GM12878 (cell line): ENCODE results near the gene PLA2G4A. TPM values are rescaled to one million over a fixed set of nuclear protein-coding genes. Genes with fewer than 3 reads are reported as not detected.

Source experiments
- ATF7 ChIP-seq: fragments of 450-650 bp; IDR thresholded peaks from 2 replicates; pipeline ENCODE4 v1.6.1; 2016; ENCODE audit warnings: low read depth, mild to moderate bottlenecking
- BCL11A ChIP-seq: IDR thresholded peaks from 2 replicates; pipeline ENCODE4 v1.6.1; 2011; ENCODE audit warnings: low read depth, low read length
- CREM ChIP-seq: IDR thresholded peaks from 2 replicates; pipeline ENCODE4 v1.6.1; 2014; ENCODE audit warnings: antibody characterized with exemption, low read depth
- E2F4 ChIP-seq: IDR thresholded peaks from 2 replicates; pipeline ENCODE4 v1.6.1; 2012; ENCODE audit warnings: low read depth, low read length, improper control_type of control experiment
- EGR1 ChIP-seq, 2 experiments: IDR thresholded peaks; 1 replicate in 1 of 2; 2 replicates in 1 of 2; pipeline ENCODE4 v1.6.1; 2011 to 2012; ENCODE audit warnings: low read depth in 2 of 2, low read length in 2 of 2, borderline replicate concordance in 1 of 2, mild to moderate bottlenecking in 1 of 2, moderate library complexity in 1 of 2
- IKZF2 ChIP-seq, 2 experiments: fragments of 450-650 bp; IDR thresholded peaks; 2 replicates each; pipeline ENCODE4 v1.6.1; 2017; ENCODE audit warnings: mild to moderate bottlenecking in 2 of 2, moderate library complexity in 2 of 2
- KLF5 ChIP-seq: fragments of 450-650 bp; IDR thresholded peaks from 2 replicates; pipeline ENCODE4 v1.6.1; 2014; ENCODE audit warnings: mild to moderate bottlenecking; ENCODE audit not compliant: partially characterized antibody
- MYB ChIP-seq: fragments of 150-350 bp; IDR thresholded peaks from 2 replicates; pipeline ENCODE4 v1.6.1; 2014; ENCODE audit warnings: mild to moderate bottlenecking, low read depth, low read length, borderline replicate concordance
- NFIC ChIP-seq: IDR thresholded peaks from 2 replicates; pipeline ENCODE4 v1.6.1; 2012; ENCODE audit warnings: low read depth, mild to moderate bottlenecking, inconsistent platforms, low read length, moderate library complexity
- PAX5 ChIP-seq: IDR thresholded peaks from 2 replicates; pipeline ENCODE4 v1.6.1; 2011; ENCODE audit warnings: low read depth, low read length, borderline replicate concordance
- PML ChIP-seq: IDR thresholded peaks from 2 replicates; pipeline ENCODE4 v1.6.1; 2012; ENCODE audit warnings: low read length, inconsistent platforms
- POLR2AphosphoS2 ChIP-seq: IDR thresholded peaks from 2 replicates; pipeline ENCODE4 v1.6.1; 2011; ENCODE audit warnings: low read depth, mild to moderate bottlenecking, low read length, improper control_type of control experiment, moderate library complexity
- RCOR1 ChIP-seq: conservative IDR thresholded peaks from 2 replicates; pipeline ENCODE4 v1.6.1; 2012; ENCODE audit warnings: low read depth, low read length, improper control_type of control experiment
- SPI1 ChIP-seq: IDR thresholded peaks from 2 replicates; pipeline ENCODE4 v1.6.1; 2011; ENCODE audit warnings: low read depth, mild to moderate bottlenecking, low read length, moderate library complexity, borderline replicate concordance; ENCODE audit not compliant: insufficient read depth
- TARDBP ChIP-seq: IDR thresholded peaks from 2 replicates; pipeline ENCODE4 v1.6.1; 2016; ENCODE audit warnings: borderline replicate concordance
- ZBTB40 ChIP-seq: fragments of 450-650 bp; IDR thresholded peaks from 2 replicates; pipeline ENCODE4 v1.6.1; 2016; ENCODE audit warnings: mild to moderate bottlenecking, moderate library complexity, borderline replicate concordance
- ZNF217 ChIP-seq: fragments of 450-650 bp; IDR thresholded peaks from 2 replicates; pipeline ENCODE4 v1.6.1; 2017; ENCODE audit warnings: antibody characterized with exemption, mild to moderate bottlenecking
- ZSCAN29 ChIP-seq: fragments of 450-650 bp; IDR thresholded peaks from 2 replicates; pipeline ENCODE4 v1.6.1; 2017; ENCODE audit warnings: mild to moderate bottlenecking, moderate library complexity
- polyA plus RNA-seq, 11 experiments: library from polyadenylated mRNA; depleted of rRNA in 4 of 11; unstranded in 6 of 11; stranded (reverse) in 5 of 11; fragments of >200 nt; fragmentation: Nextera tagmentation in 4 of 11; fragmentation: Illumina TruSeq in 1 of 11; extraction: Ambion mirVana in 4 of 11; extraction: Trizol in 1 of 11; gene quantifications; 1 replicate in 1 of 11; 2 replicates in 10 of 11; pipeline versions ENCODE4 v1.2.1 to v1.2.3, GENCODE V29; 2011 to 2016; ENCODE audit warnings: inconsistent platforms in 2 of 11, missing spikeins in 2 of 11, low read depth in 1 of 11
- total RNA-seq, 4 experiments: library from RNA; depleted of rRNA in 3 of 4; stranded (reverse); fragments of >200 nt in 3 of 4; fragmentation: Illumina TruSeq in 1 of 4; extraction: Trizol in 1 of 4; gene quantifications; 2 replicates each; pipeline versions ENCODE4 v1.2.1 to v1.2.3, GENCODE V29; 2013 to 2021
- TF ChIP-seq, protein P1 (sequence below): fragments of 450-650 bp; IDR thresholded peaks from 2 replicates; pipeline ENCODE4 v1.6.1; 2017; ENCODE audit warnings: low read depth, mild to moderate bottlenecking, moderate library complexity
- TF ChIP-seq, protein P2 (sequence below): IDR thresholded peaks from 2 replicates; pipeline ENCODE4 v1.6.1; 2012; ENCODE audit warnings: improper control_type of control experiment, low read depth, low read length; ENCODE audit not compliant: insufficient replicate concordance

Gene PLA2G4A
- total and polyA plus RNA-seq, 10 of the 15 experiments (the other 5 are each of a cell fraction or from before 2014, with no cell fraction given) = 0.70 to 3.3 (median 1.5) TPM; not detected in 1

DNA sequence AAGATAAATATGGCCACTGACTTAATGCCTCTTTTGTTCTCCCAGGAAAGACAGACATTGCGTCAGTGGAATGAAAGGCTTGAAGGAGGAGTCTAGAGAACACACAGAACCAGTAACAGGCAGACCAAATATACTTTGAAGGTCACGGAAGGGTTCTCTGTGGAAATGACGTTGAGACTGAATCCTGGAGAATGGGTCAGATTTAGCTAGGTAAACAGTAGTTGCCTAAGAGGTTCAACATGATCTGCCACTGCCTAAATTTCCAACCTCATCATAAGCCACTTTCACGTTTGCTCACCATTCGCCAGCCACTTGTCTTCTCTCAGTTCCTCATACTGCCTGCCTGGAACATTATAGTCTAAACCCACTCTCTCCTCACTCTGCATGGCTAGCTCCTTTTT, 20.5 kb downstream of the PLA2G4A start (continued):
- TF ChIP-seq TARDBP (no peak), MYB (no peak), NFIC (peak; percentile 65; the same call in 1 of the 2 replicates), CREM (peak; percentile 36; the same call in 1 of the 2 replicates), ZNF217 (no peak), IKZF2 (IDR thresholded peaks at IDR 0.05) (peak; percentile 73 to 79), EGR1 (IDR thresholded peaks at IDR 0.05; ENCODE audit: borderline replicate concordance in 1 of 2, low read depth in 2 of 2, low read length in 2 of 2) (no peak), POLR2AphosphoS2 (no peak), RCOR1 (no peak), PML (no peak), KLF5 (no peak), PAX5 (peak; percentile 78; the same call in 1 of the 2 replicates), SPI1 (peak; percentile 97), BCL11A (peak; percentile 66), ZSCAN29 (no peak), E2F4 (no peak), ATF7 (0 out of 2 replicates have a peak, but pooled peaks have one; percentile 21), ZBTB40 (no peak)
- TF ChIP-seq, protein P1, sequence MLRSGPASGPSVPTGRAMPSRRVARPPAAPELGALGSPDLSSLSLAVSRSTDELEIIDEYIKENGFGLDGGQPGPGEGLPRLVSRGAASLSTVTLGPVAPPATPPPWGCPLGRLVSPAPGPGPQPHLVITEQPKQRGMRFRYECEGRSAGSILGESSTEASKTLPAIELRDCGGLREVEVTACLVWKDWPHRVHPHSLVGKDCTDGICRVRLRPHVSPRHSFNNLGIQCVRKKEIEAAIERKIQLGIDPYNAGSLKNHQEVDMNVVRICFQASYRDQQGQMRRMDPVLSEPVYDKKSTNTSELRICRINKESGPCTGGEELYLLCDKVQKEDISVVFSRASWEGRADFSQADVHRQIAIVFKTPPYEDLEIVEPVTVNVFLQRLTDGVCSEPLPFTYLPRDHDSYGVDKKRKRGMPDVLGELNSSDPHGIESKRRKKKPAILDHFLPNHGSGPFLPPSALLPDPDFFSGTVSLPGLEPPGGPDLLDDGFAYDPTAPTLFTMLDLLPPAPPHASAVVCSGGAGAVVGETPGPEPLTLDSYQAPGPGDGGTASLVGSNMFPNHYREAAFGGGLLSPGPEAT = peak; percentile 42; the same call in 1 of the 2 replicates
- TF ChIP-seq, protein P2, sequence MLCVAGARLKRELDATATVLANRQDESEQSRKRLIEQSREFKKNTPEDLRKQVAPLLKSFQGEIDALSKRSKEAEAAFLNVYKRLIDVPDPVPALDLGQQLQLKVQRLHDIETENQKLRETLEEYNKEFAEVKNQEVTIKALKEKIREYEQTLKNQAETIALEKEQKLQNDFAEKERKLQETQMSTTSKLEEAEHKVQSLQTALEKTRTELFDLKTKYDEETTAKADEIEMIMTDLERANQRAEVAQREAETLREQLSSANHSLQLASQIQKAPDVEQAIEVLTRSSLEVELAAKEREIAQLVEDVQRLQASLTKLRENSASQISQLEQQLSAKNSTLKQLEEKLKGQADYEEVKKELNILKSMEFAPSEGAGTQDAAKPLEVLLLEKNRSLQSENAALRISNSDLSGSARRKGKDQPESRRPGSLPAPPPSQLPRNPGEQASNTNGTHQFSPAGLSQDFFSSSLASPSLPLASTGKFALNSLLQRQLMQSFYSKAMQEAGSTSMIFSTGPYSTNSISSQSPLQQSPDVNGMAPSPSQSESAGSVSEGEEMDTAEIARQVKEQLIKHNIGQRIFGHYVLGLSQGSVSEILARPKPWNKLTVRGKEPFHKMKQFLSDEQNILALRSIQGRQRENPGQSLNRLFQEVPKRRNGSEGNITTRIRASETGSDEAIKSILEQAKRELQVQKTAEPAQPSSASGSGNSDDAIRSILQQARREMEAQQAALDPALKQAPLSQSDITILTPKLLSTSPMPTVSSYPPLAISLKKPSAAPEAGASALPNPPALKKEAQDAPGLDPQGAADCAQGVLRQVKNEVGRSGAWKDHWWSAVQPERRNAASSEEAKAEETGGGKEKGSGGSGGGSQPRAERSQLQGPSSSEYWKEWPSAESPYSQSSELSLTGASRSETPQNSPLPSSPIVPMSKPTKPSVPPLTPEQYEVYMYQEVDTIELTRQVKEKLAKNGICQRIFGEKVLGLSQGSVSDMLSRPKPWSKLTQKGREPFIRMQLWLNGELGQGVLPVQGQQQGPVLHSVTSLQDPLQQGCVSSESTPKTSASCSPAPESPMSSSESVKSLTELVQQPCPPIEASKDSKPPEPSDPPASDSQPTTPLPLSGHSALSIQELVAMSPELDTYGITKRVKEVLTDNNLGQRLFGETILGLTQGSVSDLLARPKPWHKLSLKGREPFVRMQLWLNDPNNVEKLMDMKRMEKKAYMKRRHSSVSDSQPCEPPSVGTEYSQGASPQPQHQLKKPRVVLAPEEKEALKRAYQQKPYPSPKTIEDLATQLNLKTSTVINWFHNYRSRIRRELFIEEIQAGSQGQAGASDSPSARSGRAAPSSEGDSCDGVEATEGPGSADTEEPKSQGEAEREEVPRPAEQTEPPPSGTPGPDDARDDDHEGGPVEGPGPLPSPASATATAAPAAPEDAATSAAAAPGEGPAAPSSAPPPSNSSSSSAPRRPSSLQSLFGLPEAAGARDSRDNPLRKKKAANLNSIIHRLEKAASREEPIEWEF = no peak
